CD4-positive, alpha-beta T cell (primary cell): ENCODE measurements around the gene ADH7. TPM values are rescaled to one million over a fixed set of nuclear protein-coding genes. Genes with fewer than 3 reads are reported as not detected.

ENCODE experiments used
- ATAC-seq: fragments of 200-7000 bp; cut with Tn5 transposase; one replicate; pipeline ENCODE4 v1.10.0; 2022; ENCODE audit warnings: mild to moderate bottlenecking; ENCODE audit not compliant: poor library complexity
- CTCF ChIA-PET: fragments of 350-600 bp; sonication (Branson Sonifier 250); formaldehyde crosslinking; loops from one replicate; lab custom pipeline; 2021; ENCODE audit warnings: antibody characterized with exemption, inconsistent platforms; lab: Charles Lee
- POLR2A ChIA-PET: fragments of 350-600 bp; sonication (Branson Sonifier 250); formaldehyde crosslinking; loops from one replicate; lab custom pipeline; 2021; ENCODE audit warnings: antibody characterized with exemption, inconsistent platforms; lab: Charles Lee
- DNase-seq, 14 experiments: peaks; one replicate each; pipeline ENCODE4 v3.0.0-alpha.2; 2013 to 2020; ENCODE audit warnings: mixed read lengths in 2 of 14
- H3K27ac ChIP-seq, 2 donors: one replicate each; pipeline versions ENCODE4 v1.5.1 to v1.7.0; 2013; ENCODE audit warnings: low read length in 2 of 2, low read depth in 1 of 2, mild to moderate bottlenecking in 1 of 2
- H3K27me3 ChIP-seq, 2 experiments: 1 replicate in 1 of 2; 2 replicates in 1 of 2; pipeline versions ENCODE4 v1.6.1 to v1.7.0; 2013; ENCODE audit warnings: low read length in 2 of 2, control low read depth in 1 of 2, mild to moderate bottlenecking in 1 of 2, moderate library complexity in 1 of 2; ENCODE audit not compliant: insufficient read depth in 2 of 2, control insufficient read depth in 1 of 2
- H3K36me3 ChIP-seq: one replicate; pipeline ENCODE4 v1.6.1; 2013; ENCODE audit warnings: low read length, control low read depth; ENCODE audit not compliant: insufficient read depth
- H3K4me1 ChIP-seq: one replicate; pipeline ENCODE4 v1.6.1; 2013; ENCODE audit warnings: low read length, control low read depth; ENCODE audit not compliant: insufficient read depth
- H3K4me3 ChIP-seq: one replicate; pipeline ENCODE4 v1.5.1; 2013; ENCODE audit warnings: mild to moderate bottlenecking, low read length, moderate library complexity
- H3K9me3 ChIP-seq, 2 experiments: 1 replicate in 1 of 2; 2 replicates in 1 of 2; pipeline versions ENCODE4 v1.6.1 to v1.7.0; 2013; ENCODE audit warnings: low read length in 2 of 2, mild to moderate bottlenecking in 2 of 2, control low read depth in 1 of 2, moderate library complexity in 1 of 2; ENCODE audit not compliant: control insufficient read depth in 1 of 2, insufficient read depth in 1 of 2
- H3K27ac Mint-ChIP-seq: one replicate; pipeline ENCODE4 v1.8.0; 2020; ENCODE audit warnings: mixed read lengths
- H3K27me3 Mint-ChIP-seq: one replicate; pipeline ENCODE4 v1.8.0; 2021; ENCODE audit warnings: mixed read lengths
- H3K36me3 Mint-ChIP-seq: one replicate; pipeline ENCODE4 v1.8.0; 2021; ENCODE audit warnings: low read depth, mixed read lengths
- H3K4me1 Mint-ChIP-seq: one replicate; pipeline ENCODE4 v1.8.0; 2021; ENCODE audit warnings: low read depth, mixed read lengths
- H3K4me3 Mint-ChIP-seq: one replicate; pipeline ENCODE4 v1.8.0; 2020; ENCODE audit warnings: mild to moderate bottlenecking, mixed read lengths
- H3K9me3 Mint-ChIP-seq: one replicate; pipeline ENCODE4 v1.8.0; 2020; ENCODE audit warnings: mixed read lengths
- CTCF ChIP-seq: fragments of 200-600 bp; IDR thresholded peaks from one replicate; pipeline ENCODE4 v1.8.0; 2022; ENCODE audit warnings: antibody characterized with exemption, mild to moderate bottlenecking
- intact Hi-C, 2 experiments: fragments of 100-400 bp; cut with DNase I in 1 of 2; cut with micrococcal nuclease in 1 of 2; formaldehyde crosslinking; loops; one replicate each; pipeline versions ENCODE4 v1.15.1 to v1.9.0; 2023 to 2025; cut with DNase I, micrococcal nuclease
- total RNA-seq, 174 experiments: library from RNA in 2 of 174; stranded (reverse) in 2 of 174; gene quantifications; one replicate each; pipeline ENCODE4 v1.2.3 and lab custom pipeline; 2021 to 2026

Gene ADH7
- total RNA-seq, 2 experiments from 2014 or later: not detected

- Histone ChIP-seq H3K27me3 (no peaks in the 10 kb centered on the region), H3K9me3 (no peaks in the 10 kb centered on the region), H3K27ac (no peak overlapping the region), H3K36me3 (no peaks in the 10 kb centered on the region), H3K4me3 (no peak overlapping the region), H3K4me1 (no peaks in the 10 kb centered on the region)
- H3K27me3 Mint-ChIP-seq: peaks cover 12% of the 10 kb centered on the region
- ATAC-seq: no peak
- H3K27ac Mint-ChIP-seq: no peak overlapping the region
- intact Hi-C loops: no loop called here
- no peak for DNase-seq
- no peak for TF ChIP-seq CTCF
- POLR2A ChIA-PET: no interaction called here
- no peaks in the 10 kb centered on the region for H3K4me1 Mint-ChIP-seq
- H3K4me3 Mint-ChIP-seq: no peak overlapping the region
- H3K9me3 Mint-ChIP-seq: no peaks in the 10 kb centered on the region
- no peaks in the 10 kb centered on the region for H3K36me3 Mint-ChIP-seq
- CTCF ChIA-PET: interaction anchor here (0.8 kb wide), 1 partner anchor 9 kb away, joined by 3 read pairs; no protein-coding TSS in a partner anchor
Observed at GRCh38 chr4:99471896-99472295, 36.8 kb upstream of the ADH7 start.

GRCh38 chr4:99471349-99471748 is 36.2 kb upstream of the ADH7 start:
- Mint-ChIP-seq H3K9me3 (no peaks in the 10 kb centered on the region), H3K4me3 (no peak overlapping the region), H3K4me1 (no peaks in the 10 kb centered on the region), H3K27ac (no peak overlapping the region), H3K27me3 (peaks cover 12% of the 10 kb centered on the region), H3K36me3 (no peaks in the 10 kb centered on the region)
- Histone ChIP-seq H3K36me3 (no peaks in the 10 kb centered on the region), H3K4me1 (no peaks in the 10 kb centered on the region), H3K27ac (no peak overlapping the region), H3K9me3 (no peaks in the 10 kb centered on the region), H3K4me3 (no peak overlapping the region), H3K27me3 (no peaks in the 10 kb centered on the region)
- DNase-seq (no peak), ATAC-seq (no peak)
- POLR2A ChIA-PET: no interaction called here
- intact Hi-C loops: no loop called here
- CTCF ChIA-PET: interaction anchor here (0.8 kb wide), 1 partner anchor 8 kb away, joined by 3 read pairs; no protein-coding TSS in a partner anchor
- no peak for TF ChIP-seq CTCF

GRCh38 chr4:99468889-99469288 is 33.7 kb upstream of the ADH7 start:
- H3K36me3 Mint-ChIP-seq: no peaks in the 10 kb centered on the region

More at GRCh38 chr4:99468889-99469288, 33.7 kb upstream of the ADH7 start:
- Histone ChIP-seq H3K27me3 (no peaks in the 10 kb centered on the region), H3K4me3 (no peak overlapping the region), H3K27ac (no peak overlapping the region), H3K9me3 (no peaks in the 10 kb centered on the region), H3K36me3 (no peaks in the 10 kb centered on the region), H3K4me1 (no peaks in the 10 kb centered on the region)
- Mint-ChIP-seq H3K4me3 (no peak overlapping the region), H3K9me3 (no peaks in the 10 kb centered on the region), H3K27me3 (peaks cover 17% of the 10 kb centered on the region), H3K27ac (no peak overlapping the region), H3K4me1 (no peaks in the 10 kb centered on the region)
- ChIA-PET CTCF (no interaction called here), POLR2A (interaction anchor here (0.6 kb wide), 1 partner anchor 9 kb away, joined by 3 read pairs; no protein-coding TSS in a partner anchor)
- ATAC-seq (no peak), DNase-seq (no peak)
- intact Hi-C loops: loop anchor here in 1 of 2 experiments (10.0 kb wide), 2 partner anchors 336 to 534 kb away; no protein-coding TSS in a partner anchor
- TF ChIP-seq CTCF: no peak
